ENCODE data around the gene CLIP2. TPM values are rescaled to one million over a fixed set of nuclear protein-coding genes. Genes with fewer than 3 reads are reported as not detected.
A peak's percentile ranks its signal among the peaks of the same experiment; 100 is the strongest.

Gene CLIP2
- total RNA-seq, 2 donors from 2014 or later, result 16.1 to 26.6 TPM

DNA sequence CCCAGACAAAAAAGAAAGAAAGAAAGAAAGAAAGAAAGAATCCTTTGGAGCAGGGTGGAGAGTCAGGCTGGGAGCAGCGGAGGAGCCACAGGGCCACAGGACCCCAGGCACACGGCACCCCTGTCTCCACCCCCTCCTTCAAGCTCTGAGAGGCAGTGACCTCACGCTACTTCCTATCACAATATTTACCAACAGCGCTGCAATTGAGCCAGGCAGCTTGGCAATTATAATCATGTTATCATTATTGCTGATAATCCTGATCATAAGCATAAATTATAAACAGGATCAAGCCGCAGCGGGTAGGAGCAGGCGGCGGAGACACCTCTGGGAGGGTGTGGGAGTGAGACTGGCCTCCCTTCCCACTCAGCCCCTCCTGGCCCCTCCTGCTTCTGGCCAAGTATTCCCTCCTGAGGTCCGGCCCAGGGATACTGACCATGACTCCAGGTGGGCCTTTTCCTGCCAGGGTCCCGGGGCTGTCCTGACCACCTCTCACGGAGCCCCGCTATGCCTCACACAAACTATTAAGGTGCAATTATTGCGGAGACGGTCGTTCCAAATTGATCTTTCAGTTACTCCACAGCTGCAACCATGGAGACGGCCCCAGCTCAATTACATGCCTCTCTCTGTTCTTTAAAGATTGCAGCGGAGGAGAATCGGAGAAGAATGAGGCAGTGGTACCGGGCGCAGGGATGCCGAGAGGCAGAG lies 154.5 kb downstream of the CLIP2 start:
- DNase-seq (ENCODE audit: low spot score), result no peak
- intact Hi-C loops (cut with DNase I), result loop anchor here in 1 of 2 donors (10.0 kb wide), 1 partner anchor 101 kb away; no protein-coding TSS in a partner anchor

DNA sequence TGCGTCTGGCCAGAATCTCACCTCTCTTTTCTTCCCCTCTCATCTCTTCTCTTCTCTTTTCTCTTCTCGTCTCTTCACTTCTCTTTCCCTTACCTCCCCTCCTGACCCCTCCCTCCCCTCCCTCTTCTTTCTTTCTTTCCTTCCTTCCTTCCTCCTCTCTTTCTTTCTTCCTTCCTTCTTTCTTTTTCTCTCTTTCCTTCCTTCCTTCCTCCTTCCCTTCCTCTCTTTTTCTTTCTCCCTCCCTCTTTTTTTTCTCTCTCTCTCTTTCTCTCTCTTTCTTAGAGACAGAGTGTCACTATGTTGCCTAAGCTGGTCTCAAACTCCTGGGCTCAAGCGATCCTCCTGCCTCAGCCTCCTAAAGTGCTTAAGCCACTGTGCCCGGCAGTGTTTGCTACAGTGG lies 159.9 kb downstream of the CLIP2 start:
- intact Hi-C loops (cut with DNase I), result loop anchor here in 1 of 2 donors (10.0 kb wide), 1 partner anchor 96 kb away; no protein-coding TSS in a partner anchor
- no peak for DNase-seq (ENCODE audit: low spot score)

DNA sequence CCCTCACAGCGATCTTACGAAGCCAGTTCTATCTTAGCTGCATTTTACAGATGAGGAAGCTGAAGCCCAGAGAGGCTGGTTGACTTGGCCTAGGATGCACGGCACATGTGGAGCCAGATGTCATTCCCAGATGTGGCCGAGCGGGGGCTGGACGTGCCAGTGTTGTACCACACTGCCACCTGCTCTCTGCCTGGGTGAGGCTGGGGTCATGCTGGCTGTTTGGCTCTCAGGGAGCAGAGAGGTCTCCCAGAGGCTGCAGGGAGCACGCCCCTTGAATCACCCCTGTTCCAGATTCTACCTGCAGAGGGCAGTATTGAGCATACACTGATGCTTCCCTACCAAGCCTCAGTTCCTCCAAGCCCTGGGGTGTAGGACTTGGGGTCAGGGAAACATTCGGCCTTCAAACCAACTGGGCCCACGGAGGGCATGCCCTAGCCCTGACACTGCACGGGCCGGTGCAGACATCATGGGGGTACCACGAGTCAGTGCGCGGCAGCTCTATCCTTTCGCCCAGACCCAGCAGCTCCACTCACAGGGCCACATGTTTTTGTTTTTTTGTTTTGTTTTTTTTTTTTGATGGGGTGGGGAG lies 160.7 kb downstream of the CLIP2 start:
- DNase-seq (ENCODE audit: low spot score), result no peak

DNA sequence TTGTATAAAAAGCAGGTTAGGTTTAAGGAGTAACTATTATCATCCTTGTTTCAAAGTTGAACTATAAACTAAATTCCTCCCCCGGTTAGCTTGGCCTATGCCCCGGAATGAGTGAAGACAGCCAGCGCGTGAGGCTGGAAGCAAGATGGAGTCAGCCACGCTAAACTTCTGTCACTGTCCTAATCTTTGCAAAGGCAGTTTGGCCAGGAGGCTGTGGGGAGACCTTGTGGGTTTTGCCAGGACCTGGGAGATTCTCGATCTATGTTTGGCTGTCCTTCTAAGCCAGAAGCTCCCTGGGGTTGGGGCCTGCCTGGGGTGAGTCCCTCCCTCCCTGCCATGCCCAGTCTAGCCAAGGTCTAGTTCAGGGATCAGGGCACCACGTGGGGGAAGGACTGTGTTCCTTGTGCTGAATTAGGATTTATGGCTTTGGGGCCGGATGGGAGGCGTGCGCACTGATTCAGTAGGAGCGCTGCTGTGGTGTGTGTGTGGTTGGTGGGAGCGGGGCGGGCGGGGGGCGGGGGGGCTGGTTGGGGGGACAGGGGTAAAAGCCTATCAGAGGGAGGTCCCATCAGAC lies 163.6 kb downstream of the CLIP2 start:
- intact Hi-C loops (cut with DNase I), result no loop called here
- DNase-seq (ENCODE audit: low spot score), result no peak

More for the DNA sequence above, 160.7 kb downstream of the CLIP2 start:
- intact Hi-C loops (cut with DNase I), result loop anchor here in 1 of 2 donors (10.0 kb wide), 1 partner anchor 95 kb away; no protein-coding TSS in a partner anchor

DNA sequence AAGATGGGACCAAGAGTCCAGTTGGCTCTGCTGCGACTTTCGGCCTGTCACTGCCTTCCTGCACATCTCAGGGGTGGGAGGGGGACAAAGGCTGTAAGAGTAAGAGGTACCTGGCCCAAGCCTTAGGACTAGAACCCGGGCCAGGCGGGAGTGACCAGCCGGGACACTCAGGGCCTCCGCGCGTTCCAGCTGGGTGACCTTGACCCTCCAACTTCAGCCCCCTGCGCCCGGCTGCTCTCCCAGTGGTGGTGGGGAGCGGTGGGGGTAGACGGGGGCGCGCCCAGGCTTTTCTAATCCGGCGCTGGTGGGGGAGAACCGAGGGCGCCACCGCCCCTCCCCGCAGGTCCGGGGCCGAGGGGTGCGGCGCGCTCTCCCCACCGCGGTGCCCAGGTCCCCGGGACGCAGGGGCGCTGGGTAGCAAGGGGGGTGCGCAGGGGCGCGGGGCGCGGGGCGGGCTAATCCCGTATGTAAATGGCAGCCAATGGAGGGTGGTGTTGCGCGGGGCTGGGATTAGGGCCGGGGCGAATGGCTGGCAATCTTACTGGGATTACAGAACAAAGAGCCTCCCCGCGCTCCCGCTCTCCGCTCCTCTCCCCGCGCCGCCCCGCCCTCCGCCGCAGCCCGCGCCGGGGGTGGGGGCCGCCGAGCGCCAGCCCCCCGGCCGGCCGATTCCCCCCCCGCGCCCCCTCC lies 164.3 kb downstream of the CLIP2 start, which contains the start of gene GTF2IRD1:
TSS of gene GTF2IRD1 (plus strand) at position 585 of the 690 bp plus-strand sequence. CDS start 54,175 bp downstream, outside the sequence.
- peak; percentile 89 for DNase-seq (ENCODE audit: low spot score)
- intact Hi-C loops (cut with DNase I), result no loop called here

DNA sequence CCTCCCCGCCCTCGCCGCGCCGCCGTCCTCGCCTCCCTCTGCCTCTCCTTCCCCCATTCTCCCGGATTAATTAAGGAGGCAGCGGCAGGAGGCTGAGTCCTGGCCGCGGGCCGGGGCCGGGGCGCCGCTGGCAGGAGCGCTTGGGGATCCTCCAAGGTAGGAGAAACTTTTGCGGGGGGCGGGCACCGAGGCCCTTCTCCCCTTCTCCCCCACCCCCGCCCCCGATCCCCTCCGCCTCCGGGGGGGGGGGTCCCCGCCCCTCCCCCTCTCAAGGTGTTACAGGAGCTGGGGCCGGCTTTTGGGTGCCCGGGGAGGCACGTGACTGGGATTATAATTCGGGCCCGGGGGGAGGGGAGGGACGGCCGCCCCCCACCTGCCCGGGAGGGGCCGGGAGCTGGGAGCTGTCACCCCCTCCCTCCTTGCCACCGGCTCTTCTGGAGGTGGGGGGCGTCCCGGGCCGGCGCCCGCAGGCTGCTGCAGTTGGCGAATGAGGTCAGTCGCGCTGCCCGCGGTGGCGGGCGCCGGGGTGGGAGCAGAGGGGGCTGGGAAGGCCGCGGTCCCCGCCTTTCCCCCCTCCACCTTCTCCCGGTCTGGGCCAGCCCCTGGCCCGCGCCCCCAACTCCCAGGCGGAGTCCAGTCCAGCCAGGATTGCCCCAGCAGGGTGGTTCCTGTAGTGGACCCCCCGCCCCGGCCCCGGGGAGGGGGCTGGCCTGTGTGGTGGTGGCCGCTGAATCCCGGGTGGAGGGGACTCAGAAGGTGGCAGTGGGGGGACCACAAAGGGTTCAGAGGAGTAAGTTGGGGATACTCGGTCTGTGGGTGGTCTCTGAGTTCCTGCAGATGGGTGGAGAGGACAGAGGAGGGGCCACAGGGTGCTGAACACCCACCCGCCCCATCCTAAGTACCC lies 165.1 kb downstream of the CLIP2 start:
- no peak for DNase-seq (ENCODE audit: low spot score)
- intact Hi-C loops (cut with DNase I), result no loop called here

DNA sequence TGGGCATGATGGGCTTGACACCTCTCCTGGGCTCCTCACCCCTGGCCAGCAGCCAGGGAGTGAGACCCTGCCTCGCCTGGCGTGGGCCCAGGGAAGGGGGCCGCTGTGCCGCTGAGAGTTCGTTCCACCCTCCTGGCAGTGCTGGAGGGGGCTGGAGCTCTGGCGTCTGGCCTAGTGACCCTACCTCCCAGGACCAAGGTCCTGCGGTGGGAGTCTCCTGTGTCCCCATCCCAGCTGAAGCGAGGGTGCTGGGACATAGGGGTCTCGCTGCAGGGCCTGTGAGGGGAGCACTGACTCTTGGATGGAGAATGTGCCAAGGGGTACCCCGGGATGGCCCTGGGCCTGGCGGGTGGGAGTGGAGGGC lies 165.7 kb downstream of the CLIP2 start:
- intact Hi-C loops (cut with DNase I), result no loop called here
- no peak for DNase-seq (ENCODE audit: low spot score)

DNA sequence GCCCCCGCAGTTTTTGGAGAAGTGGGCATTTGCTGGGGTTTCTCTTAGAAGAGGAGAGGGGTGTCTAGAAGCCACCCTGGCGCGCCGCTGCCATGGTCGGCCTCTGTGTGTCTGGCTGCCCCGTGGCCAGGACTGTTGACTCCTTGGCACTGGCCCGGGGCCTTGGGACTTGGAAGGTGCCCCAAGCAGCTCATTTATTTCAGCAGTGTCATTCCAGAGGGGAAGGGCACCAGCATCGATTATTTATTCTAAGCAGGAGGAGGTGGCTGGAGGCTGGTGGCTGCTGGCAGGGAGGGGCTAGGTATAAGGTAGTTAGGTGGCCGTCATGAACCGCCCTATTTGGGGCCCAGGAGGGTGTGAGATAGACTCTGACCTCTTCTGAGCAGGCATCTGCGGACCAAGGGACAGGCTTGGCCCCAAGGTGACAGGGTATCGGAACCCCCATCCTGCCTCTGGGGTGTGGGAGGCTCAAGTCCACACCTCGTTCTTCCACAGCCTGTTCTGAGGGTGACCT lies 166.1 kb downstream of the CLIP2 start:
- no peak for DNase-seq (ENCODE audit: low spot score)
- intact Hi-C loops (cut with DNase I), result no loop called here

Other genes with a start within 250 kb of the CLIP2 start
- gene LIMK1, start 205.6 kb upstream of the CLIP2 start, total RNA-seq, result 10 to 100 TPM; 19.4 to 22.3 TPM
- gene EIF4H, start 115.1 kb upstream of the CLIP2 start, total RNA-seq, result 100 to 1,000 TPM; 207 to 213 TPM
- gene LAT2, start 79.4 kb upstream of the CLIP2 start, total RNA-seq, result 1 to 10 TPM; 8.2 to 8.3 TPM
- 10 to 100 TPM; 12.5 to 12.8 TPM for gene RFC2, start 35.0 kb upstream of the CLIP2 start, total RNA-seq
- gene GTF2IRD1, start 164.5 kb downstream of the CLIP2 start, total RNA-seq, result 10 to 100 TPM; 14.7 to 17.0 TPM